OCI-LY3 (cell line): ENCODE data around the gene ADM.

Experiments
- CTCF ChIP-seq: fragments of 200-600, 300-600 bp; sonication (generic); IDR thresholded peaks from 2 replicates; pipeline ENCODE4 v1.5.1; 2014; ENCODE audit warnings: antibody characterized with exemption, low read length, low read depth
- EZH2phosphoT487 ChIP-seq: fragments of 200-600 bp; shearing (Covaris generic); IDR thresholded peaks from 2 replicates; pipeline ENCODE4 v1.6.1; 2018; ENCODE audit warnings: antibody characterized with exemption, mixed run types, low read depth

DNA sequence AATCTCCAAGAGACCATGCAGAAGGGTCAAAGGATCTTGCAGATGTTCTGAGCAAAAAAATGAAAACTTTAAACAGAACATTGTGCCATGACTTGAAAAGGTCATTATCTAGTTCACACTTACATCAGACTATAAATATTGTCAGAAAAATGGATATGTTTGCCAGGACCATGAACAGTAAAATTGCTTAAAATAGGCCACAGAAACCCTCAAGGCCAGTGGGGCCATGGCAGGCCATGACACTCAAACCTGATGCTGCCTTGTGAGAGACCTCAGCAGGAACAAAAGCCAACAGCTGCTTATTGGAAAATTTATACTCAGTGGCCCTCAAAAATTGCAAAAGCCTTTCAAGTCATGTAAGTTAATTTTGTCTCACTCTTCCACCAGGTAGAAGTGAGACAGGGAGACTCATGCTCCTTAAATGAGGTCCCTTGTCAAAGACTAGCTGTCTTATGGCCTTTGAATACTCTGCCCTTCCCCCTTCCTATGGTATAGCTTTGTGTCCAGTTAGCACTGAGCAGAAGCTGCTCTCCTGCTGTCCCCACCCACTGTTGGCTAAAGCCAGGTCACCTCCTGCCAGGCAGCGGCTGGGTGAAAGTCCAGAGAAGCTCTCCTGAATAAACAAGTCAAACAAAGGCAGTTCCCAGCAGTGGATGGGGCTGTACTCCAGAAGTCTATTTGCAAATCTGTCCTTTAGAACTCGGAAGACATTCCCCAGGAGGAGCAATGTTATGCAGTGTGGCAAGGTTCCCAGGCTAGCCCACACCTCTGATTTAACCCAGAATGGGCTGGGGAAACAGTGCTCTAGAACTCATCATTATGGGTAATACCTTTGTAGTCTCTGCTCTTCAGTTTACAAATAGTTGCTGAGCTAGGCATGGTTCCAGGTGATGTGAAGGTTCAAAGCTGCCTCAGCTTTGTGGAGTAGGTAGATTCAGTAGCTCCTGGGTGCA is 21.4 kb downstream of the ADM start:
- TF ChIP-seq CTCF: no peak
- TF ChIP-seq EZH2phosphoT487: no peak
